ENCODE results near the gene LRRC73.

The LRRC73 gene

GRCh38 chr6:43493833-43494232 lies 16.3 kb downstream of the LRRC73 start:
- no peak overlapping the region for H2AFZ ChIP-seq (ENCODE audit: low read length)
- no peak overlapping the region for H3K9ac ChIP-seq (ENCODE audit: low read length)
- H3K9me2 ChIP-seq (replicated peaks; ENCODE audit: insufficient read depth, low read length), result no peaks in the 10 kb centered on the region
- DNase-seq, result no peak
- no peak overlapping the region for H3K4me3 ChIP-seq (ENCODE audit: low read length)
- peaks cover 13% of the 10 kb centered on the region; the same call in 1 of the 2 replicates for H3K79me2 ChIP-seq (ENCODE audit: low read length)
- no peaks in the 10 kb centered on the region for H3F3A ChIP-seq (ENCODE audit: insufficient read depth, low read length)
- TF ChIP-seq CTCF (IDR thresholded peaks at IDR 0.05; ENCODE audit: low read length), result no peak
- no peak for TF ChIP-seq EZH2phosphoT487 (IDR thresholded peaks at IDR 0.05; ENCODE audit: low read length)
- no peak for TF ChIP-seq EZH2 (optimal IDR thresholded peaks at IDR 0.05; ENCODE audit: low read depth, low read length)
- no peak overlapping the region for H3K4me2 ChIP-seq (ENCODE audit: low read depth, low read length)
- H3K9me3 ChIP-seq (replicated peaks; ENCODE audit: insufficient read depth, low read length), result no peaks in the 10 kb centered on the region
- H3K4me1 ChIP-seq (ENCODE audit: low read length), result no peaks in the 10 kb centered on the region
- no peak overlapping the region for H3K27ac ChIP-seq (ENCODE audit: low read length)
- H3K36me3 ChIP-seq (replicated peaks; ENCODE audit: insufficient read depth, low read length), result 0 out of 2 replicates have a peak, but pooled peaks cover 3% of the 10 kb centered on the region
- H3K27me3 ChIP-seq (replicated peaks; ENCODE audit: insufficient read depth, low read length), result no peaks in the 10 kb centered on the region
- H4K20me1 ChIP-seq (ENCODE audit: insufficient read depth, low read length), result no peaks in the 10 kb centered on the region

- no peak for DNase-seq
- Histone ChIP-seq H3K9me2 (replicated peaks; ENCODE audit: insufficient read depth, low read length) (no peaks in the 10 kb centered on the region), H2AFZ (ENCODE audit: low read length) (no peak overlapping the region), H3K4me1 (ENCODE audit: low read length) (no peaks in the 10 kb centered on the region), H3F3A (ENCODE audit: insufficient read depth, low read length) (no peaks in the 10 kb centered on the region), H3K4me2 (ENCODE audit: low read depth, low read length) (no peak overlapping the region), H4K20me1 (ENCODE audit: insufficient read depth, low read length) (no peaks in the 10 kb centered on the region), H3K79me2 (ENCODE audit: low read length) (peaks cover 18% of the 10 kb centered on the region), H3K4me3 (ENCODE audit: low read length) (no peak overlapping the region), H3K9me3 (replicated peaks; ENCODE audit: insufficient read depth, low read length) (no peaks in the 10 kb centered on the region), H3K36me3 (replicated peaks; ENCODE audit: insufficient read depth, low read length) (no peaks in the 10 kb centered on the region), H3K9ac (ENCODE audit: low read length) (no peak overlapping the region), H3K27me3 (replicated peaks; ENCODE audit: insufficient read depth, low read length) (no peaks in the 10 kb centered on the region), H3K27ac (ENCODE audit: low read length) (no peak overlapping the region)
- no peak for TF ChIP-seq EZH2phosphoT487 (IDR thresholded peaks at IDR 0.05; ENCODE audit: low read length)
- no peak for TF ChIP-seq CTCF (IDR thresholded peaks at IDR 0.05; ENCODE audit: low read length)
- TF ChIP-seq EZH2 (optimal IDR thresholded peaks at IDR 0.05; ENCODE audit: low read depth, low read length), result no peak
Observed at GRCh38 chr6:43493230-43493629, 16.9 kb downstream of the LRRC73 start.

- peaks cover 21% of the 10 kb centered on the region for H3K79me2 ChIP-seq (ENCODE audit: low read length)
Observed at GRCh38 chr6:43492673-43493072, 17.5 kb downstream of the LRRC73 start.

More at GRCh38 chr6:43492673-43493072, 17.5 kb downstream of the LRRC73 start:
- DNase-seq, result no peak
- no peak overlapping the region for H3K4me2 ChIP-seq (ENCODE audit: low read depth, low read length)
- no peak overlapping the region for H2AFZ ChIP-seq (ENCODE audit: low read length)
- no peak overlapping the region for H3K9ac ChIP-seq (ENCODE audit: low read length)
- TF ChIP-seq EZH2 (optimal IDR thresholded peaks at IDR 0.05; ENCODE audit: low read depth, low read length) (no peak), CTCF (IDR thresholded peaks at IDR 0.05; ENCODE audit: low read length) (no peak), EZH2phosphoT487 (IDR thresholded peaks at IDR 0.05; ENCODE audit: low read length) (no peak)
- H3K9me2 ChIP-seq (replicated peaks; ENCODE audit: insufficient read depth, low read length), result no peaks in the 10 kb centered on the region
- H3K36me3 ChIP-seq (replicated peaks; ENCODE audit: insufficient read depth, low read length), result no peaks in the 10 kb centered on the region
- no peaks in the 10 kb centered on the region for H3K27me3 ChIP-seq (replicated peaks; ENCODE audit: insufficient read depth, low read length)
- H3K27ac ChIP-seq (ENCODE audit: low read length), result no peak overlapping the region
- H3F3A ChIP-seq (ENCODE audit: insufficient read depth, low read length), result no peaks in the 10 kb centered on the region
- no peaks in the 10 kb centered on the region for H3K9me3 ChIP-seq (replicated peaks; ENCODE audit: insufficient read depth, low read length)
- H4K20me1 ChIP-seq (ENCODE audit: insufficient read depth, low read length), result no peaks in the 10 kb centered on the region
- no peak overlapping the region for H3K4me3 ChIP-seq (ENCODE audit: low read length)
- no peaks in the 10 kb centered on the region for H3K4me1 ChIP-seq (ENCODE audit: low read length)

Measured in MM.1S (cell line).